HG02943 (cell line): Measurements from ENCODE around the gene TREX2.
"Not testable (repeated sequence)": the region's sequence is repeated elsewhere in the genome, so short reads cannot be mapped to it uniquely, and the experiment has no call there.

Source experiments
- ATAC-seq: cut with Tn5 transposase; IDR thresholded peaks from one replicate; pipeline ENCODE4 v1.9.1; 2021; ENCODE audit warnings: mild to moderate bottlenecking, low read depth, moderate library complexity; ENCODE audit not compliant: unreplicated experiment

Gene TREX2

GRCh38 chrX:153410888-153411254 lies 35.0 kb downstream of the TREX2 start:
- ATAC-seq, result no peak

GRCh38 chrX:153410373-153410772 lies 35.5 kb downstream of the TREX2 start:
- ATAC-seq, result no peak

- ATAC-seq, result no peak
Observed at GRCh38 chrX:153409414-153410101, 36.3 kb downstream of the TREX2 start.

GRCh38 chrX:153408871-153409351 lies 36.9 kb downstream of the TREX2 start:
- ATAC-seq, result no peak

GRCh38 chrX:153408221-153408721 lies 37.6 kb downstream of the TREX2 start:
- no peak for ATAC-seq

GRCh38 chrX:153407736-153408135 lies 38.1 kb downstream of the TREX2 start:
- ATAC-seq, result no peak

GRCh38 chrX:153406903-153407302 lies 39.0 kb downstream of the TREX2 start:
- no peak for ATAC-seq

- no peak for ATAC-seq
Observed at GRCh38 chrX:153406011-153406410, 39.8 kb downstream of the TREX2 start.

- no peak for ATAC-seq
Observed at GRCh38 chrX:153405426-153405825, 40.4 kb downstream of the TREX2 start.

- ATAC-seq, result not testable (repeated sequence)
Observed at GRCh38 chrX:153404333-153404732, 41.5 kb downstream of the TREX2 start.

- ATAC-seq, result no peak
Observed at GRCh38 chrX:153401133-153401764, 44.6 kb downstream of the TREX2 start, which contains the start of gene PNMA6E. Gene PNMA6E (minus strand): TSS chrX:153401350. CDS start chrX:153398849, 2,501 bp downstream.

GRCh38 chrX:153400146-153401132 lies 45.4 kb downstream of the TREX2 start:
- no peak for ATAC-seq

- ATAC-seq, result no peak
Observed at GRCh38 chrX:153398275-153398960, 47.4 kb downstream of the TREX2 start.

- ATAC-seq, result no peak
Observed at GRCh38 chrX:153397256-153397960, 48.4 kb downstream of the TREX2 start.

- ATAC-seq, result no peak
Observed at GRCh38 chrX:153396320-153397195, 49.3 kb downstream of the TREX2 start.

GRCh38 chrX:153395613-153396319 lies 50.1 kb downstream of the TREX2 start:
- ATAC-seq, result no peak

GRCh38 chrX:153394612-153395011 lies 51.2 kb downstream of the TREX2 start:
- ATAC-seq, result no peak
